HuH-7.5 (cell line): ENCODE data around the gene CHD9NB.

ENCODE experiments used
- DNase-seq: peaks from one replicate; pipeline ENCODE4 v3.0.0; 2011; ENCODE audit warnings: low spot score

Gene CHD9NB

DNA sequence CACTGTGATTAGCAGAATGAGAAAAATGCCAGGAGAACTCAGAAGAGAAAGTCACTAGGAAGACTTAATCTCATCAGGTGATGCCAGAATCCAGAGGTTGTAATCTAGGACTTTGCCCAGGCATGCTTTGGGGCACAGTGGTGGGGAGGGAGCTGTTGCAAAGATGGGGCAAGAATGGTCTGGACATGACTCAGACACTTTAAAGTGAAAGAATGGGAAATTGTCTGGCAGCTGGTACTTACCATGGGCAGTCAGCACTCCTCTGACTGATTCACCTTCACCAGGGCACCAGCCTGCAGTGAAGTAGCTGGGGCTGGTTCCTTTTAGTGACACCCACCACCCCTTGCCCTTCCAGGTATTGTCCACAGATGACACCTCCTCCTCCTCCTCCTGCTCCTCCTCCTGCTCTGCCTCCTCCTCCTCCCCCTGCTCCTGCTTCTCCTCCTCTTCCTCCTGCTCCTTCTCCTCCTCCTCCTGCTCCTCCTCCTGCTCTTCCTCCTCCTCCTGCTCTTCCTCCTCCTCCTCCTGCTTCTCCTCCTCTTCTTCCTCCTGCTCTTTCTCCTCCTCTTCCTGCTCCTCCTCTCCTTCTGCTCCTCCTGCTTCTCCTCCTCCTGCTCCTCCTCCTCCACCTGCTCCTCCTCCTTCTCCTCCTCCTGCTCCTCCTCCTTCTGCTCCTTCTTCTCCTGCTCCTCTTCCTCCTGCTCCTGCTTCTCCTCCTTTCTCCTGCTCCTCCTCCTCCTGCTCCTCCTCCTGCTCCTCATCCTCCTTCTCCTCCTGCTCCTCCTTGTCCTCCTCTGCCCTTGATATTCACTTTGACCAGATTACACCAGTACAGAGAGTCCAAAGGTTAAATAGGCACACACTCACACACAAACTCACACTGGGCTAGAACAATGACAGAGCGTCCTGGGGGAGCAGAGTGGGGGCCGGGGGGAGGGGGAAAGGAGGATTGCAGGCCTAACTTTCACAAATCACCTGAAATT lies at the start of gene CHD9NB:
Gene CHD9NB, minus strand, starts transcription at position 379 of the 983 bp plus-strand sequence. CDS start 8,739 bp downstream, outside the sequence.
- DNase-seq = no peak

DNA sequence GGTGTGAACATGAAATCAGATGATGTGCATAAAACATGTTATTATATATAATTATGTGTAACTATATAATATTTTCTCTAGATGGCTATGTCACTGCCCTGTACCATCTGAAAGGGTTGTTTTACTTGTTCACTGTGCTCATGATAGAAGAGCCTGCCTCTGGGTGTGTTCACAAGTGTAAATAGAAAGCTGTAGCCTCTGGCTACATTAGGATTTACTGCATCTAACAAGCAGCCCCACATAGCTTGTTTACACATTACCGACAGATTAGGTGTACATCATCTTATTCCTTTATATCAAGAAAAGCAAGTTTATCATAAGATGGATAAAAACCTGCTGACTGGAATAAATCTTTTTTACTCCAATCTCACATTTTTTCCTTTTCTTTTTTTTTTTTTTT lies 48.2 kb upstream of the CHD9NB start:
- DNase-seq = no peak

DNA sequence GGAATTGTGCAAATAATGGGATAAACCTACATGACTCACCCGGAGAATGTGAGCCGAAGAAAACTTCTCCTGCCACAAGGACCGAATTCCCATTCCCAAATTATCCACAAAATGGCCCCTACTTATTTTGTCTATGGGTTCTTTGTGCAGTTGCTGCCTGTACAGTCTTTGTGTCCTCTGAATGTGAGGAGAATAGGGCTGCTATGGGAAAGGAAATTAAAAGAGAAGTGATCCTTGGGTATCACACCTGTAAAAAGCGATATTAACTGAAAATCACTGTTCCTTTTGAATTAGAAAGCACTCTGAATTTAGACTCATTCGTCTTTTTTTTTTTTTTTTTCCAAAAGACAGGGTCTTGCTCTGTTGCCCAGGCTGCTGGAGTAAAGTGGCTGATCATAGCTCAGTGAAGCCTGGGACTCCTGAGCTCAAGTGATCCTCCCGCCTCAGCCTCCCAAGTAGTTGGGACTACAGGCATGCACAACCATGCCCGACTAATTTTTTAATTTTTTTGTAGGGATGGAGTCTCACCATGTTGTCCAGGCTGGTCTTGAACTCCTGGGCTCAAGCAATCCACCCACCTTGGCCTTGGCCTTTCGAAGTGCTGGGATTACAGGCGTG lies 47.5 kb upstream of the CHD9NB start:
- DNase-seq = no peak

DNA sequence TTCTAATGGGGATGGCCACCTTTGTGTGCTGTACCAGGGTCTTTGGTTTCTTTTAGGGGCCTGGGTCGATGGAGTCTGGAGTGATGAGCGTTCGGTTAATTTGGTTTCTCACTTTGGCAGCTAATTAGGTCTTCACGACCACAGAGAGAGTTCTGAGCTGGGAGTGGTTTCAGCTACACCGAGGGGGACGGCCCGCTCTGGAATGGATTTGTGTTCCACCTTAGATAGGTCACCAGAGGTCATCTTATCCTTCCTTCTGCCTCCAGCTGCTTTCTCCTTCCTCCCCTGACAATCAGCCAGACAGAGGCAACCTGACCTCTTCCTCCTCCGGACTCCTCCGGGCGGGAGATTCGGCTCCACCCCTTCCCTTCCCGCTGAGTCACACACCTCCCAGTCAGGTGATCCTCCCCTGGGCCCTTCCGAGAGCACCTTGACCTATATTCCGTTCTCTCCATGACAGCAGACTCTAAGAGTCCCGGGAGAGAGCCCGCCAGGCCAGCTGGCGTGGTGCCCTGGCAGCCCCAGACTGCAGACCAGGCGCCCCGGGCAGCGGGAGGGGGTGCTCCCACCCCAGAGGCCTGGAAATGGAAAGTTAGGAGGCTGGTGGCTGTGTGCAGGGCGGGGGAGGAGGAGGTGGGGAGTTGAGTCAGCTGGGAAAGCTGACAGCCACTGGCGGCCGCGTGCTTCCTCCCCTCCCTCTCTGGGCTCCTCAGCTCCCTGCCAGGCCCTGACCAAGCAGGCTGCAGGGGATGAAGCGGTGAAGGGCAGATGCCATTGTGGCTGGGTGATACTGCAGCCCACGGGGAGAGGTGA lies 46.8 kb upstream of the CHD9NB start:
- DNase-seq = no peak

DNA sequence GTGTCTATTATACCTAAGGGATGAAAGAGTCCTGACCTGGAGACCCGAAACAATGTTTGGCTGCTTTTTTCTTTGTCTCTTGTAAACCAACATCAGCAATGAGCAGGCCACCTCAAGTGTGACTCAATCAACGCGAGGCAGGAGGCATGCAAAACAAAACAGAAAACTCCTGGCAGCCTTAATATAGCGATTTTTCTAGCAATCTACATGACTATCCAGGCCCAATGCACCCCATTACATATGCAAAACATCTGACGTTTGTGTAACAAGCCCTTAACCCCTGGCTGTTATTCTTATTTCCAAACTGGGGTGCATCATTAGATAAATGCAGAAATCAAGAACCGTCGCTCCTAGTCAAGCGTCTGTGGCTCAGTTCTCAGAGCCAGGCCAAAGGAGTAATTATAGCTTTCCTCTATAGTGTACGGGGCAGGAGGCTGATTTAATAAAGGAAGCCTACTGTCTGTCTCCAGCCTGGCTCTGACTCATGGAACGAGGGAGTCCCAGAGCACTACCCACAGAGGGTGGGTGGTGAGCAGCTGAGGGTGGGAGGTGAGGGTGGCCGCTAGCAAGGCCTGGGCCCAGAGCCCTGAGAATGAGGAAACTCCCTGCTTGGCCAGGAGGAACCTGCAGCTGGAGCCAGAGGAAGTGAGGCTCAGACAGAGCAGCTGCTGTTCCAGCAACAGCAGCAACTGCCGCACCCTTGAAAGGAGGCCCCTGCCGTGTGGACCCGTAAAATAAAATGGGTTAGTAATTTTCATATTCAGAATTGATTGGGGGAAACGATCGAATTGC lies 46.0 kb upstream of the CHD9NB start:
- DNase-seq = no peak

DNA sequence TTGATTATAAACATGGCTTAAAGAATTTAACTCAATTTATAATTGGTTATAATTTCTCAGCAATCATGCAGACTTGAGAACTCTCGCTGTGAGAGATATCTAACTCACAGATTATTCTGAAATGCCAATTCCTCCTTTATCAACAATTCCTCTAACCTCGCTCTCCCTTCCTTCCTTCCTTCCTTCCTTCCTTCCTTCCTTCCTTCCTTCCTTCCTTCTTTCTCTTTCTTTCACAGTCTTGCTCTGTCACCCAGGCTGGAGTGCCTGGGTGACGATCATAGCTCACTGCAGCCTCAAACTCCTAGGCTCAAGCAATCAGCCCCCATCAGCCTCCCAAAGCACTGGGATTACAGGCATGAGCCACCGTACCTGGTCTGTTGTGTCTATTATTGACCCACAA lies 44.5 kb upstream of the CHD9NB start:
- DNase-seq = no peak

DNA sequence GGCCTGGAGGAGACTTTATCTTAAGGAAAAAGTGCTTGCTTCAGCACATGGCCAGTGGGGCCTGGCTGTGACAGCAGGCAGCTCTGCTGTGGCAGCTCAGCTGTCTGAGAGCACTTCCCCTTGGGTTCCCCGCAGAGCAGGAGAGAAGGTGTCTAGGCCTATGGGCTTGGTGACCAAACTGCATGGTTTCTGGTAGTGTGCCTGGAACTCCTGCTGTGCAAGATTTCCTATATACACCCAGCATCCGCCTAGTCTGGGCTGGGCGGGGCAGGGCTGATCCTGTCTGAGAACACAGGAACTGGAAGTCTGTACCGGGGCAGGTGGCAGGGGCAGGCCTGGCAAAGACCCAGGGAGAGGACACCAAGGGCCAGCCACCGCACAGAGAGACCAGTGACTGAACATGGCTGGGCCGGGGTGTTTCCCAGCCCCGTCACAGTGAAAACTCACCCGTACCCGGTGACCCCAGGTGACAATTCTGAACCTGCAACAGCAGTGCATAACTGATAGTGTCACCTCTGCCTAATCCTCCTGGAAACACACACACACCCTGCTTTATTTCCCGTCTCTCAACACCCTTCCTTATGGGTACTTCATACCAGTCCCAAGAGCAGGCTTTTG lies 41.4 kb upstream of the CHD9NB start:
- no peak for DNase-seq

DNA sequence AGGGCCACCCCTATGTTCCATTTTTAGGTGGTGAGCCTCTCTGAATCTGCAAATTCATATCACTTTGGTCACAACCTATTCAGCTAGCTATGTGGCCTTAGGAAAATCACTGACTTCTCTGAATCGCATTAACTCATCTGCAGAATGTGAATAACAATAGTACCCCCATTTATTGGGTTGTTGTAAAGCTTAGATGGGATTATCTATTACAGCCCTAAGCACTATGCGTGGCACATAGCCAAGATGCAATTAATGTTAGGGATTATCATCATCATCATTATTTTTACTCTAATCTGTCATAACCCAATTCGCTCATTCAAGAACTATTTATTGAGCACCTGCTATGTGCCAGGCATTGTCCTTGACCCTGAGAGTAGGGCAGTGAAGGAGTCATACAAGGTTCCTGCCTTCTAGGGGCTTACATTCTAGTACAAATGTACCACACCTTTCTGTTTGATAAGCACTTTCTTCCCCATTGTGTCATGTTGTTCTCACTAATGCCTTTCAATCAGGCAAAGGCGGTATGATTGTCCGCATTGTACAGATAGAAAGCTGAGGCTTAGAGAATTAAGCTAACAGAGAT lies 40.6 kb upstream of the CHD9NB start:
- DNase-seq = no peak

DNA sequence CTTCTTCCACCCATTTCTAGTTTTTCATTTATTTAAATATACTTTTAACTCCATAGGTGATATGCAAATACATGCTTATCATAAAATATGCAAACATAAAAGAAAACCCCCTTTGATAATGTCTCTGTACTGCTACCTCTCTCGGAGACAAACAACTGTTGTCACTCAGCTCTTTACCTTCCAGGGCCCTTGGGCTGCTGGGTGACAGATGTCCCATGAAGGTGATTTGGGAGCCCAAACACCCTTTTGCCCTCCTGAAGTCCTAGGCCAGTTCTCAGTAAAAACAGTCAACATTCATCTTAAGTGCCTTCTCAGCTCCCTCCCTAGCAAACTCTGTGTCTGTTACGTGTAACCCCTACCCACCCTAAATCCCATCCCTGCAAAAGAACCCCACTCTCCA lies 39.6 kb upstream of the CHD9NB start:
- no peak for DNase-seq

DNA sequence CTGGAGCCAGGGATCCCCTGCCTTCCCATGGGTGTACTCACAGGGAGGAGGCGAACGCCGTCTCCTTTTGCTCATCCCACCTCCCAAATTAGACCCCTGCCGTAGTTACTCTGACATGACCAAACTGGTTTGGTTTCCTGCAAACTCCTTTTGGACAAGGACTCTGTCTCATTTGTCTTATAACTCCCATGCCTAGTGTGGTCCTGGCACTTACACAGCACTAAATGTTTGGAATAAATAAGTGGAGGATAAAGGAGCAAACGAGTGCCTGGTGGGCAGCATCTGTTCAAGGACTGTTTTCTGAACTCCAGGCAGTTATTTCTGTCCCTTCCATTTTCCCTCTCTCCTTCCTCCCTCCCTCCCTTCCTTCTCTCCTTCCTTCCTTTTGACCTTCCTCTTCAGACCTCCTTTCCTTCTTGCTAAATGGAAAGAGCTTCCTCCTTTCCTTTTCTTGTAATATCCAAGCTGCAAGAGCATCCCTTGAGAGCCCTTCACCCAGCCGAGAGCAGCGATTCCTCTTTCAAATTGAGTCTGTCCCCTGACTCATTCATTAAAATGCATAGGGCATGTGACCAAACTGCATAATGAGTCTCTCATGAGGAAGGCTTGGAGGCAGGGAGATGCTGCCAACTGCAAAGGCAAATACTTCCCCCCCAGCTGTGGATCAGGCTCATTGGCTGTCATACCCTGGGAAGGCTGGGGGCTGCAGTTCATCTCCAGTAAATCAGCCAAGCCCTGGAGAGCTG lies 38.9 kb upstream of the CHD9NB start:
- DNase-seq = no peak

DNA sequence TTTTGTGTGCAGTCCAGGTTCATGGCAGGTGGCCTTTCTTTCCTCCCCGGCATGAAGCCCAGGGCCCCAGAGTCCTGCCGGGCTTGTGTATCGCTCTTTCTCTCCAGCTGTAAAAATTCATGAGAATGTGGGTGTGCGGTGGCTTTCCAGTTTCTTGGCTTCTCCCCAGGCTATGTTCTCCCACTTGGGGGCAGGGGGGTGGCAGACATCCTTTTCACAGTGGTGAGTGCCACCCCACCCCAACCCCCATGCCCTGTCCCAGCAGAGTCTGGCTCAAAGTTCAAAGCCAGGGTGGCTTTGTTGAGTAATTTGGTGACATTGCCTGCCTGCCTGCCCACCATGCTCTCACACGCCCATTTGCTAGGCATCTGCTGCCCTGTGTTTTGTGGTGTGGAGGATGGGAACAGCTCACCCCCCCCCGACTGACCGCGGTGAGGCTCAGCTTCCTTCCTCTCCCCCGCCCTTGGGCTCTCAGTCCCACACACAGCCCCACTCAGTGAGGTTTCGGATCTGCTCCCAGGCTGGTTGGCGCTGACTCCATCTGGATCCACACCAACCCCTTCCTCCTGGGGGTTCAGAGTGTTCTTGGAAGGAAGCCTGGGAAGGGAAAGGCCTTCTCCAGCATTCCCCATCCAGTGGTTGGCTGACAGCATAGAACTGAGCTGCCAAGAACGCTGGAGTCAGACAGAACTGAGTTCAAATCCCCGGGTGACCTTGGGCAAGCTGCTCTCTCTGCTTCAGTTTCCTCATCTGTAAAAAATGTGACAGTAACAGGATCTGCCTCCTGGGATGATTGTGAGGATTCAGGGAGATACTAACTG lies 38.1 kb upstream of the CHD9NB start:
- no peak for DNase-seq

DNA sequence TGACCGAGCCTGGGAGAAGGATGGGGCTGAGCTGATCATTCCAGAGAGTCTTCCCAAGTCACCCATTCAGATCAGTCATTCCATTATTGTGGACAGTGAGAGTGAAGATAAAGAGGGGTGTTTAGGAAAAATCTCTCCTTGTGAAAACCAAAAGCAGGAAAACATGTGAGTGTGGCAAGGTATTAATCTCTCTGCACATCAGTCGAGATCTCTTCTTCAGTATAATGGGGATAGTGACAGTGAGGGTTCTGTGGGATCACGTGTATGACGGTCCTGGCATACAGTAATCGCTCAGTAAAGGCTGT lies 37.5 kb upstream of the CHD9NB start:
- no peak for DNase-seq

DNA sequence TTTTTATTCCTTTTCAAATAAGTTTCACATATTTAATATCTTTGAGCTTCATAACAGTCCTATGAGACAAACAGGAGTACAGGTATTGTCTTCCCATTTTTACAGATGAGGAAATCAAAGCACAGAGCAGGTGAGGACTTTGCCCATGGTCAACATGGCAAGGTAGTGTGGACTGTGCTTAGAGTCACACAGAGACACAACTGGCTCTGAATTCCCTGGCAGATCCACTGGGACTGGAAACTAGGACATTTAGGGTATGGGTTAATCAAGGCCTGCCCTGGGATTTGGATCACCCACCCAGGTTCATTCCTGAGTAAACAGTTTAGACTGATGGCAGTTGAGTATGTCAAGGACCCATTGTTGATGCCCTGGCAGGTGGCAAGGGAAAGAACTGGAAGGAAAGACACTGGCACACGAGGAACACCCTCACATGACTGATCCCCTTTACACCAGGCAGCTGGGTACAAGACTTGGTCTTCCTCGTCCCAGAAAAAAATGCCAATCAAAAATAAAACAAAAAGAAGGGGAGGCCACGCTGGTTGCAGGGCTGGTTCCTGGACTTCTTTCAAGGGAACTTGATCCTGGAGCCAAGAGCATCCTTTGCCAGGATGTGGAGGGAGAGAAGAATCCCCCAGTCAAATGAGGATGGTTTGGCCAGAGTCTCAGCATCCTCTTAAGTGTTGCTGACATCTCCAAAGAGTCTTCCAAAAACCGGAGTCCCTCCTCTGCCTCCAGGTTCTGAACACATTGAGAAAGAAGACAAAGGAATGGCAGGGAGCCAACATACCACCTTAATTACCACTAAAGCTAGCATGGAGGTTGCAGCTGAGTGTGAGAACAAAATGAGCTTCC lies 37.0 kb upstream of the CHD9NB start:
- DNase-seq = no peak

DNA sequence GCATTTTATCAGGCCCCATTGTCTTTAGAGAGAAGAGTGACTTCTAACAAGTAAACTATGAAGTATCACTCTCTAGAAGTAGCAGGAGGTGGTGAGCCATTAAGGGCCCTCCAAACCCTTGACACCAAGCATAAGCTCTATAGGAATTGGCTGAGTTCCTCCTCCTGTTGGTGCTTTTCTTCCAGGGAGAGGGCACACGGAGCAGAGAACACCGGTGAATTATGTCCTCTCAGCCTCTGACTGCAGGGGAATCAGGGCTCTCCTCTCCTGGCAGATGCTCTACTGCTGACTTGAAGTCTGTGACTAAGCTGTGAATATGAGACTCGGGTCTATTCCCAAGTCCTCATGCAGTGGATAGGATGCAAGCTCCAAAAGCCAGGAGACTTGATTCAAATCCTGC lies 34.4 kb upstream of the CHD9NB start:
- DNase-seq = no peak

DNA sequence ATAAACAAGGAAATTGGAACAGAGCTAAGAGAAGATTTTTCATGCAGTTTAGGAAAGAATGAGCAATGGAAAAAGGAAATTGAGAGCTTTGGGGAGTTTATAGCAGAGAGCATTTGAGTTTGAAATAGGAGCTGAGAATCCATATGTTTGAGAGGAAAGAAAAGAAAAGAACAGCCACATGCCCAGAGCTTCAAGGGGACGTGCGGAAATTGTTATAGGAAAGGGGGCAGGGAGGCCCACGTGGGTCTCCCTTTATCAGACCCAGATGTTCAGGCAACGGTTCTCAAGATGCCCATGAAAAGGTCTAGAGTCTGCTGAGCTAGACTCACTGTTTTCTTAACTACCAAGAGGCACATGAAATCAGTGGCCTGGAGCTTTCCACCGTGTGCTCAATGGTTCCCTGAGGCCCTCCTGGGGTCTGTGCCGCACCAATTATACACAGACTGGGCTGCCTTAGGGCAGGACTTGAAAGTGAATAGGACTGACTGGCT lies 33.3 kb upstream of the CHD9NB start:
- no peak for DNase-seq

DNA sequence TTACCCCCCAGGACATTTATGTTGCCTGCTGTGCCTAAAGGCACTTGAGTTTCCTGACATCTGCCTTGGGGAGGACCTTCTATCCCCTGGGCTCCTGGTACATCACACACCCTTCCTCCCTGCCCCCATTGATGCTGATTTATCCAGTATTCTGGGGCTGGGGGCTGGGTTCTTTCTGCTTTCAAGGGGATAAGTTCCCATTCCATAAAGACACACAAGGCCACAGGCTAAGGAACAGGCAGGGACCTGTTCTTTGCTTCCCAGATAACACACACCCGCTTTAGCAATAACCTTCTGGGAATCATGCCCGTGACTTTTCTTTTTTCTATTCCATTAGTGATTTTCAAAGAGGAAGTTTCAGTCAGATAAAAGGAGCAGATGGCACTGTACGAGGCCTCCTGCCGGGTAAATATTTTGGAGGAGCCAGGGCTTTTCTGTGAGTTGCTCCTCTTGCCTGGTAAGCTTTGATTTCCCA lies 32.7 kb upstream of the CHD9NB start:
- no peak for DNase-seq

DNA sequence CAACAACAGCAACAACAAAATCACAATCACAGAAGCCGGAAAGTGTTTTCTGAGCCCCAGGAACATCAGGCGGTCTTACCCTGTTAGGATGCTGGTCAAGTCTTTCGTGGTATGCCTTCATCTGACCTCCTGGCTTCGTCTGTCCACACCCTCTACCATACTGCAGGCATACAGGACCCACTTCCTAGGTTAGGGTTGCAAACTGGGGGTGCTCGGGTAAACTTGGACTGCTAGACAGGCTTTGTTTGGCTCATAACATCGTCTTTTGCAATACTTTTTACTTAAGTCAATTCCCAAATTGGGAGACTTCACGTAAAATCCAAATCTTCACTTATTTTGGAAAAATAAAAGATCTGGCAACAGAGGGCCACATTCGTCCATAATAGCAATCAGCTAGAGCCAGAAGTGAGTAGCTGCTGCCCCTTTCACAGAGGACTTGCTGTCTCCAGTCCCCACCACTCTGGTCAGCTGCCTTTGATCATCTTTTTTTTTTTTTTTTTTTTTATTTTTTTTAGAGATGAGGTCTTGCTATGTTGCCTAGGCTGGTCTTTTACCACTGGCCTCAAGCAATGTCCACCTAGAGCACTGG lies 32.1 kb upstream of the CHD9NB start:
- no peak for DNase-seq

DNA sequence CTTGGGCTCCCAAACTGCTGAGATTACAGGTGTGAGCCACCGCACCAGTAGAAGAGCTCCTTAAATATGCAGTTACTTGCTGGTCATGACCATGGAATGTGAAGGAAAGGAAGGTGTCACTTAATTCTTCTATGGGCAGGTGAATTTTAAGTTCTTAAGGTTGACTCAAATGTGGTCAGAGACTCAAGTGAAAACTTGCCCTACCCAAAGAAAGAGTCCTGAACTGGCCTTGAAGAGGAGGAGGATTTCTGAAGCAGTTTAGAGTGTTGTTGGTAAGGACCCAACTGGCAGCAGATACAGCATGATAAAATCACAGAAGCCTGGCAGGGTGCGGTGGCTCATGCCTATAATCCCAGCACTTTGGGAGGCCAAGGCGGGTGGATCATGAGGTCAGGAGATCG lies 31.4 kb upstream of the CHD9NB start:
- DNase-seq = no peak
